ENCODE data around the gene KDELR1.
"Not testable (repeated sequence)": the region's sequence is repeated elsewhere in the genome, so short reads cannot be mapped to it uniquely, and the experiment has no call there.

KDELR1 gene

DNA sequence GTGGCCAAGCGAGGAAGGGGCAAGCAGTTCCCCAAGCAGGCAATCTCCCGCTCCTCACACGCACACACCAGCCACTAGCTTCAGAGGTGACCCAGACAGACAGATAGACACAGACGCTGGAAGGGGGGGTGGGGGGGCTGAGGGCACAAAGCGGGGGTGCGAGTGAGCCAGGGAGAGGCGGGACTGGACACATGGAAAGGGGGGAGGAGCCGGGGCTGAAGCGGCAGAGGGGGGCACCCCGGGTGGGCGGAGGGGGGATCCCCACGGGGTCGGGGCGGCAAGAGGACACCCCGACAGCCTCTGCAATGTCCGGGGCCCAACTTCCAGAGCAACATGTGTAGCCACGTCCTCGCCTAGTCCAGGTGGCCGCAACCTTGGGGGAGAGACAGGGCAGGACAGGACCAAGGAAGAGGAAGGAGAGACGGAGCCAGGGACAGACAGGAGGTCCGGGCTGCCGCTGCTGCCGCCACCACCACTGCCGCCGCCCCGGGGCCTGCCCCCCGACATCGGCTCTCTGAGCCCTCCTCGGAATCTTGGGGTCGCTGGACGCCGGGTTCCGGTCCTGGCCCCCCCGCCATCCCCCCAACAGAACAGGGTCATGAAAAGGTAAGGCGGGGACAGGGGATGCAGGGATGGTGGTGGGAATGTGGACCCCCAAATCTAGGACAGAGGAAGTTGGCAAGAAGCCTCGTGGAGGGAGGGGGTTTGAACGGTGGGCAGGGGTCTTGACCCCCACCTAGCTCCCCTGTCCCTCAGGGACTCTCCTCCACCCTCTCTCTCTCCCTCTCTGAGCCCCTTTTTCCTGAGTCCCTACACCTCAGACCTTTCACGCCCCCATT lies 3.2 kb upstream of the KDELR1 start:
- H3K9ac ChIP-seq (ENCODE audit: low read length), result no peak overlapping the region
- no peak overlapping the region for H3K27ac ChIP-seq (ENCODE audit: low read depth, low read length, poor library complexity, severe bottlenecking)
- H3K9me3 ChIP-seq (ENCODE audit: low read length), result no peaks in the 10 kb centered on the region
- H3K4me1 ChIP-seq (ENCODE audit: insufficient read depth, low read length, severe bottlenecking), result peaks cover 14% of the 10 kb centered on the region
- TF ChIP-seq, protein P1, sequence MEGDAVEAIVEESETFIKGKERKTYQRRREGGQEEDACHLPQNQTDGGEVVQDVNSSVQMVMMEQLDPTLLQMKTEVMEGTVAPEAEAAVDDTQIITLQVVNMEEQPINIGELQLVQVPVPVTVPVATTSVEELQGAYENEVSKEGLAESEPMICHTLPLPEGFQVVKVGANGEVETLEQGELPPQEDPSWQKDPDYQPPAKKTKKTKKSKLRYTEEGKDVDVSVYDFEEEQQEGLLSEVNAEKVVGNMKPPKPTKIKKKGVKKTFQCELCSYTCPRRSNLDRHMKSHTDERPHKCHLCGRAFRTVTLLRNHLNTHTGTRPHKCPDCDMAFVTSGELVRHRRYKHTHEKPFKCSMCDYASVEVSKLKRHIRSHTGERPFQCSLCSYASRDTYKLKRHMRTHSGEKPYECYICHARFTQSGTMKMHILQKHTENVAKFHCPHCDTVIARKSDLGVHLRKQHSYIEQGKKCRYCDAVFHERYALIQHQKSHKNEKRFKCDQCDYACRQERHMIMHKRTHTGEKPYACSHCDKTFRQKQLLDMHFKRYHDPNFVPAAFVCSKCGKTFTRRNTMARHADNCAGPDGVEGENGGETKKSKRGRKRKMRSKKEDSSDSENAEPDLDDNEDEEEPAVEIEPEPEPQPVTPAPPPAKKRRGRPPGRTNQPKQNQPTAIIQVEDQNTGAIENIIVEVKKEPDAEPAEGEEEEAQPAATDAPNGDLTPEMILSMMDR (IDR thresholded peaks at IDR 0.05; ENCODE audit: low read length), result no peak
- TF ChIP-seq EZH2 (IDR thresholded peaks at IDR 0.05; ENCODE audit: borderline replicate concordance, low read length), result no peak
- H3K36me3 ChIP-seq (ENCODE audit: insufficient read depth, low read length), result no peaks in the 10 kb centered on the region
- no peak overlapping the region for H3K4me2 ChIP-seq (ENCODE audit: low read length)
- no peaks in the 10 kb centered on the region for H4K20me1 ChIP-seq (ENCODE audit: insufficient read depth, low read length)
- no peaks in the 10 kb centered on the region for H3K9me2 ChIP-seq (ENCODE audit: low read depth, low read length)
- H2AFZ ChIP-seq (ENCODE audit: low read length), result no peak overlapping the region
- H3K79me2 ChIP-seq (ENCODE audit: insufficient read depth, low read length), result no peaks in the 10 kb centered on the region
- 0 out of 2 replicates have a peak, but pooled peaks cover 4% of the 10 kb centered on the region for H3F3A ChIP-seq (ENCODE audit: insufficient read depth, low read length)
- peaks cover 8% of the 10 kb centered on the region; the same call in 1 of the 2 replicates for H3K27me3 ChIP-seq (ENCODE audit: insufficient read depth, low read length)
- H3K4me3 ChIP-seq (ENCODE audit: low read depth, low read length, poor library complexity, severe bottlenecking), result no peak overlapping the region

DNA sequence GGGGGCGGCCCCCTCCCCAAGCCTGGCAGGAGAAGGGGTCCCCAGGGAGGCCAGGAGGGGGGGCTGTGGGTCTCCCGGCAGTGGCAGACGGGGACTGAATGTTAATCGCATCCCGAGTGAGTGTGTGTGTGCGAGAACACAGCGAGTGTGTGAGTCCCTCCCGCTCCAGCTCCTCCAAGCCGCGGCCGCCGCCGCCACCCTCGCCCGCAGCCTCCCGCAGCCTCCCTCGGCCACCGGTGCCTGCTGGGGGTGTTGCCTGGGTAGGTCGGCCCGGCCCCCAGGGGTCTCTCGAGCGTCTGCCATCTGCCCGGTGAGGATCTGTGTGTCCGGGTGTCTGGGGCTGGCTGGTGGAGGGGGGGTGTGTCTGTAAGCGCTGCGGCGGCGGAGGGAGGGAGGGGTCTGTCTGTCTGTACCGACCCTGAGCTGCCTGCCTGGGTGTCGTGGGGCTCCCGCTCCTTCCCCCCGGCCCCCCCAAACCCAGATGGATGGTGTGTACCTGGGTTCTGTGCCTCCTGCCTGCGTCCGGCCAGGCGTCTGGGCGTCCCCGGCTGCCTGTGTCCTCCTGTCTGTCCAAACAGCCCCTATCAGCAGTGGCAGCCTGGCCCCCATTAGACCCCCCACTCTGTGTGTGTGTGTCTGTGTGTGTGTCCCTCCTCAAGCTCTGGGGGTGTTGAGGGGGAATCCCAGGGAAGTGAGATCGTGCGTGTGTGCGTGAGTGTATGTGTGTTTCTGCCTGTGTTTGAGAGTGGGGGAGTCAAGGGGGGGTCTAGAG lies 2.4 kb upstream of the KDELR1 start, which contains the start of gene GRIN2D:
GRIN2D (plus strand) TSS at position 110 of the 772 bp plus-strand sequence. CDS start 4,725 bp downstream, outside the sequence.
- no peak within 1 kb of the TSS for H3K9ac ChIP-seq (ENCODE audit: low read length)
- no peaks in the 10 kb centered on the region for H3K79me2 ChIP-seq (ENCODE audit: insufficient read depth, low read length)
- no peaks in the 10 kb centered on the region; the same call in 1 of the 2 replicates for H3K36me3 ChIP-seq (ENCODE audit: insufficient read depth, low read length)
- no peak within 1 kb of the TSS for H2AFZ ChIP-seq (ENCODE audit: low read length)
- no peaks in the 10 kb centered on the region for H3K9me3 ChIP-seq (ENCODE audit: low read length)
- no peaks in the 10 kb centered on the region for H3F3A ChIP-seq (ENCODE audit: insufficient read depth, low read length)
- peaks cover 14% of the 10 kb centered on the region for H3K4me1 ChIP-seq (ENCODE audit: insufficient read depth, low read length, severe bottlenecking)
- TF ChIP-seq, protein P1 (IDR thresholded peaks at IDR 0.05; ENCODE audit: low read length), result no peak
- no peak within 1 kb of the TSS for H3K4me3 ChIP-seq (ENCODE audit: low read depth, low read length, poor library complexity, severe bottlenecking)
- H3K27me3 ChIP-seq (ENCODE audit: insufficient read depth, low read length), result peaks cover 8% of the 10 kb centered on the region; the same call in 1 of the 2 replicates
- H4K20me1 ChIP-seq (ENCODE audit: insufficient read depth, low read length), result no peaks in the 10 kb centered on the region
- H3K27ac ChIP-seq (ENCODE audit: low read depth, low read length, poor library complexity, severe bottlenecking), result no peak within 1 kb of the TSS
- peak within 1 kb of the TSS; percentile 21; the same call in 1 of the 2 replicates for H3K4me2 ChIP-seq (ENCODE audit: low read length)
- no peaks in the 10 kb centered on the region for H3K9me2 ChIP-seq (ENCODE audit: low read depth, low read length)

DNA sequence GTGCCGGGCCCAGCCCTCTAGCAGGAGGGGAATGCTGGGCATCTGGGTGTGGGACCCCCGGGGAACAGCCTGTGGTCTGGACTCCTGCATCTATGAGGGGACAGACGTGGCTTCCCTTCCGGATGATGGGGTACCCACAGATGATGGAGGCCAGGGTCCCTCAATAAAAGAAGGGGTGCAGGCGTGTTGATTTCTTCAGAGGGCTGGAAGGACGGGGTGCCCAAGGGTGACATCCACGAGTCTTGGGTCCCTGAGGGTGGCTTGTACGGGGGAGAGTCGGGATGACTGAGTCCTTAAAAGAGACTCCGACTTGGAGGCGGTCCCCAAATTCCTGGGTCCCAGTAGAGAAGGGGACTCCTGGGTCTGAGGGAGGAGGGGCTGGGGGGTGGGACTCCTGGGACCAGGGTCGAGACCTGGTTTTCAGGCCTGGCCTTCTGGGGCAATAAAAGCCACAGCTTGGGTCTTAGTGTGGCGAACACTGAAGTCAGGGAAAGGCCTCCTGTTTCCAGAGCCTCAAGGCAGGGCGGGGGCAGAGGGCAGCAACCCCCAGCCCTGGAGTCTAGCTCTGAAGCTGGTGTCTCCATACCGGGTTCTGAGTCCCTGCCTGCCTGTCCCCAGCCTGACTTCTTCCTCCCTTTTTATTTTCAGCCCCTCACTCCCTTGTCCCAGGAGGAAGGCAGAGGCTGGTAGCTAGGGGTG lies 1.7 kb upstream of the KDELR1 start:
- H4K20me1 ChIP-seq (ENCODE audit: insufficient read depth, low read length), result no peaks in the 10 kb centered on the region
- H3K36me3 ChIP-seq (ENCODE audit: insufficient read depth, low read length), result peaks cover 6% of the 10 kb centered on the region; the same call in 1 of the 2 replicates
- H3K4me2 ChIP-seq (ENCODE audit: low read length), result peak overlapping the region; percentile 21; the same call in 1 of the 2 replicates
- H3K4me3 ChIP-seq (ENCODE audit: low read depth, low read length, poor library complexity, severe bottlenecking), result no peak overlapping the region
- TF ChIP-seq EZH2 (IDR thresholded peaks at IDR 0.05; ENCODE audit: borderline replicate concordance, low read length), result no peak
- TF ChIP-seq, protein P1 (IDR thresholded peaks at IDR 0.05; ENCODE audit: low read length), result no peak
- peaks cover 12% of the 10 kb centered on the region for H3K4me1 ChIP-seq (ENCODE audit: insufficient read depth, low read length, severe bottlenecking)
- no peaks in the 10 kb centered on the region for H3K9me2 ChIP-seq (ENCODE audit: low read depth, low read length)
- no peak overlapping the region for H3K27ac ChIP-seq (ENCODE audit: low read depth, low read length, poor library complexity, severe bottlenecking)
- no peak overlapping the region for H2AFZ ChIP-seq (ENCODE audit: low read length)
- H3F3A ChIP-seq (ENCODE audit: insufficient read depth, low read length), result no peaks in the 10 kb centered on the region
- no peaks in the 10 kb centered on the region for H3K79me2 ChIP-seq (ENCODE audit: insufficient read depth, low read length)
- H3K9ac ChIP-seq (ENCODE audit: low read length), result no peak overlapping the region
- no peaks in the 10 kb centered on the region for H3K9me3 ChIP-seq (ENCODE audit: low read length)
- H3K27me3 ChIP-seq (ENCODE audit: insufficient read depth, low read length), result peaks cover 6% of the 10 kb centered on the region; the same call in 1 of the 2 replicates

DNA sequence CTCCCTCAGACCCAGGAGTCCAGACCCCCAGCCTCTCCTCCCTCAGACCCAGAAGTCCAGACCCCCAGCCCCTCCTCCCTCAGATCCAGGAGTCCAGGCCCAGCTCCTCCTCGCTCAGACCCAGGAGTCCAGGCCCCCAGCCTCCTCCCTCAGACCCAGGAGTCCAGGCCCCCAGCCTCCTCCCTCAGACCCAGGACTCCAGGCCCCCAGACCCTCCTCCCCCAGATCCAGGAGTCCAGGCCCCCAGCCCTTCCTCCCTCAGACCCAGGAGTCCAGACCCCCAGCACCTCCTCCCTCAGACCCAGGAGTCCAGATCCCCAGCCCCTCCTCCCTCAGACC lies 624 bp upstream of the KDELR1 start:
- Histone ChIP-seq H3K4me2 (ENCODE audit: low read length) (peak overlapping the region; percentile 95; the same call in 1 of the 2 replicates), H3K36me3 (ENCODE audit: insufficient read depth, low read length) (peaks cover 13% of the 10 kb centered on the region; the same call in 1 of the 2 replicates), H3K4me3 (ENCODE audit: low read depth, low read length, poor library complexity, severe bottlenecking) (peak overlapping the region; percentile 98)
- not testable (repeated sequence) for H3F3A ChIP-seq (ENCODE audit: insufficient read depth, low read length); H3K27me3 ChIP-seq (ENCODE audit: insufficient read depth, low read length); H3K9me2 ChIP-seq (ENCODE audit: low read depth, low read length); H3K27ac ChIP-seq (ENCODE audit: low read depth, low read length, poor library complexity, severe bottlenecking); H2AFZ ChIP-seq (ENCODE audit: low read length); H3K9ac ChIP-seq (ENCODE audit: low read length); H4K20me1 ChIP-seq (ENCODE audit: insufficient read depth, low read length); H3K9me3 ChIP-seq (ENCODE audit: low read length); H3K79me2 ChIP-seq (ENCODE audit: insufficient read depth, low read length); H3K4me1 ChIP-seq (ENCODE audit: insufficient read depth, low read length, severe bottlenecking)
